Tibial artery (tissue), 4 donors: ENCODE measurements around the gene PPM1L.

Source experiments
- DNase-seq, 2 donors: peaks; one replicate each; pipeline ENCODE4 v3.0.0-alpha.2; 2019
- H3K27ac ChIP-seq, 2 donors: fragments of 200-600 bp; sonication (generic) in 1 of 2; 1 replicate in 1 of 2; 2 replicates in 1 of 2; pipeline ENCODE4 v1.5.1; 2018 to 2019; ENCODE audit warnings: mild to moderate bottlenecking in 1 of 2
- H3K27me3 ChIP-seq, 2 donors: fragments of 200-600 bp; sonication (generic) in 1 of 2; one replicate each; pipeline versions ENCODE4 v1.5.1 to v1.6.0; 2016 to 2019
- H3K36me3 ChIP-seq, 3 donors: fragments of 200-600 bp; sonication (generic) in 2 of 3; one replicate each; pipeline ENCODE4 v1.5.1; 2016 to 2019; ENCODE audit warnings: mild to moderate bottlenecking in 2 of 3
- H3K4me1 ChIP-seq, 4 donors: fragments of 200-600 bp; sonication (generic) in 2 of 4; 1 replicate in 3 of 4; 2 replicates in 1 of 4; pipeline ENCODE4 v1.5.1; 2016 to 2019
- H3K4me3 ChIP-seq, 2 donors: fragments of 200-600 bp; sonication (generic) in 1 of 2; 1 replicate in 1 of 2; 2 replicates in 1 of 2; pipeline ENCODE4 v1.5.1; 2018 to 2019; ENCODE audit warnings: mild to moderate bottlenecking in 2 of 2
- H3K9me3 ChIP-seq, 3 donors: fragments of 200-600 bp; sonication (generic) in 1 of 3; one replicate each; pipeline ENCODE4 v1.5.1; 2016 to 2019
- intact Hi-C: fragments of 100-400 bp; cut with DNase I; formaldehyde crosslinking; loops from one replicate; pipeline ENCODE4 v1.15.0; 2023; ENCODE audit warnings: low total_unique reads
- TF ChIP-seq, protein P1 (sequence below), 2 experiments: fragments of 200-600 bp in 1 of 2; fragments of 450-650 bp in 1 of 2; IDR thresholded peaks; one replicate each; pipeline ENCODE4 v1.5.1; 2017 to 2019; ENCODE audit warnings: antibody characterized with exemption in 2 of 2, mild to moderate bottlenecking in 1 of 2, moderate library complexity in 1 of 2

PPM1L gene

GRCh38 chr3:160768031-160768430 is 12.0 kb downstream of the PPM1L start:
- intact Hi-C loops, result no loop called here
- Histone ChIP-seq H3K4me1 (peaks cover 0 to 9% (median 3%) of the 10 kb centered on the region in 4 donors), H3K27me3 (no peaks in the 10 kb centered on the region), H3K9me3 (no peaks in the 10 kb centered on the region), H3K27ac (no peak overlapping the region), H3K4me3 (no peak overlapping the region), H3K36me3 (no peaks in the 10 kb centered on the region)
- TF ChIP-seq, protein P1, sequence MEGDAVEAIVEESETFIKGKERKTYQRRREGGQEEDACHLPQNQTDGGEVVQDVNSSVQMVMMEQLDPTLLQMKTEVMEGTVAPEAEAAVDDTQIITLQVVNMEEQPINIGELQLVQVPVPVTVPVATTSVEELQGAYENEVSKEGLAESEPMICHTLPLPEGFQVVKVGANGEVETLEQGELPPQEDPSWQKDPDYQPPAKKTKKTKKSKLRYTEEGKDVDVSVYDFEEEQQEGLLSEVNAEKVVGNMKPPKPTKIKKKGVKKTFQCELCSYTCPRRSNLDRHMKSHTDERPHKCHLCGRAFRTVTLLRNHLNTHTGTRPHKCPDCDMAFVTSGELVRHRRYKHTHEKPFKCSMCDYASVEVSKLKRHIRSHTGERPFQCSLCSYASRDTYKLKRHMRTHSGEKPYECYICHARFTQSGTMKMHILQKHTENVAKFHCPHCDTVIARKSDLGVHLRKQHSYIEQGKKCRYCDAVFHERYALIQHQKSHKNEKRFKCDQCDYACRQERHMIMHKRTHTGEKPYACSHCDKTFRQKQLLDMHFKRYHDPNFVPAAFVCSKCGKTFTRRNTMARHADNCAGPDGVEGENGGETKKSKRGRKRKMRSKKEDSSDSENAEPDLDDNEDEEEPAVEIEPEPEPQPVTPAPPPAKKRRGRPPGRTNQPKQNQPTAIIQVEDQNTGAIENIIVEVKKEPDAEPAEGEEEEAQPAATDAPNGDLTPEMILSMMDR (IDR thresholded peaks at IDR 0.05), result no peak
- no peak for DNase-seq

DNA sequence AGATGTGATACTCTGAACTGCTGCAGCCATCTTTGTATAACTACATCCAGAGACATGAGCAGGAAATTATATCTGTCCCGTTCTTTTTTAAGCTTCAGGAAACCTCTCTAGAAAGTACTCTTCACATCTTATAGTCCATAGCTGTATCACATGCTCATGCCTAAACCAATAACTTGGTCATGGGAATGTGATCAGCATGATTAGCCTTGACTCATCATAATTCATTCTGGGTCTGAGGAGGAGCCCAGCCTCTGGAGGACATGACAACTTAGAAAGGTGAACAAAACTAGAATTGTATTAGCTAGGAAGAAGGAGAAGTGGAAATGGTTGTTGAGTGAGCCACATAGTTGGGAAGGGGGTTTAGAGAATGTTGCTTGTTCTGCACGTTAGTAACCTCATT is 12.9 kb downstream of the PPM1L start:
- no peaks in the 10 kb centered on the region for H3K27me3 ChIP-seq
- TF ChIP-seq, protein P1 (IDR thresholded peaks at IDR 0.05), result no peak
- no peak overlapping the region for H3K27ac ChIP-seq
- no peaks in the 10 kb centered on the region for H3K36me3 ChIP-seq
- H3K4me3 ChIP-seq, result no peak overlapping the region
- intact Hi-C loops, result no loop called here
- H3K4me1 ChIP-seq, result peaks cover 0 to 9% (median 3%) of the 10 kb centered on the region in 4 donors
- H3K9me3 ChIP-seq, result no peaks in the 10 kb centered on the region
- no peak for DNase-seq

GRCh38 chr3:160771811-160772459 is 15.9 kb downstream of the PPM1L start:
- no peak overlapping the region for H3K4me3 ChIP-seq
- intact Hi-C loops, result no loop called here
- H3K9me3 ChIP-seq, result no peaks in the 10 kb centered on the region
- DNase-seq, result no peak
- peaks cover 0 to 9% (median 3%) of the 10 kb centered on the region in 4 donors for H3K4me1 ChIP-seq
- TF ChIP-seq, protein P1 (IDR thresholded peaks at IDR 0.05), result no peak
- no peak overlapping the region for H3K27ac ChIP-seq
- no peaks in the 10 kb centered on the region for H3K27me3 ChIP-seq
- no peaks in the 10 kb centered on the region for H3K36me3 ChIP-seq

DNA sequence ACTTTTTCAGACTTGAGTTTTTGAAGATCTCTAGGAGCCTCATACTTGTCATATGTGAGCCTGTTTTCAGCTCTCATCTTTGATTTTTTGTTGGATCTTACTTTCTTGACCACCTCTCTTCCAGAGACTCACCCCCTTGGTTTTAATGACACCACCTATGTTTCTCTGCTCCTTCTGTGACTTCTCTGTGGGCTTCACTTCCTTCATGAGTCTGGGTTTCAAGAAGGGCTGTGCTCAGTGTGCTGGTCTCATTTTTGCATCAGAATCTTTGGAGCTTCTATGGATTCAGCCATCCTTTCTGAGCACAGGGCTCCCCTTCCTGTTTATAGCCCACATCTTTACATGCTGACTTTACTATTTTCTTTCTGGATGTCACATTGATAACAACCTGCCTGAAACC is 17.7 kb downstream of the PPM1L start:
- TF ChIP-seq, protein P1 (IDR thresholded peaks at IDR 0.05), result no peak
- no peak for DNase-seq
- Histone ChIP-seq H3K36me3 (no peaks in the 10 kb centered on the region), H3K4me3 (no peak overlapping the region), H3K9me3 (no peaks in the 10 kb centered on the region), H3K4me1 (peaks cover 0 to 9% (median 3%) of the 10 kb centered on the region in 4 donors), H3K27me3 (no peaks in the 10 kb centered on the region), H3K27ac (no peak overlapping the region)
- intact Hi-C loops, result no loop called here

DNA sequence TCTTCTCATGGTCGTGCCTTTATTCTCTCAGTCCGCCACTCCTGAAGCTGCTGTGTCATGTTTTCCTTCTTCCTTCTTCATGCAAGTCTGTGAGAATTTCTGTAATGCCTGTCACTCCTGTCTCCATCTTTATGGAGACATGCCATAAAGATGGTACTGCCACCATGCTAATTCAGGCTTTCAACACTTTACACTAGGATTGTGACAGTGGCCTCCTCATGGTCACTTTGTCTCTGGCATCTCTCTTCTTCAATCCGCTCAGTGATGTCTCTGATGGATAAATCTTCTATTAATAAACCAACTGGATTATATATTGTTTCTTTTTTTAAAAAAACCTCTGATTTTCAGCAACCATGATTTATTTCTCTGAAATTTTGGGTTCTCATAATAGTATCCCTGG is 18.1 kb downstream of the PPM1L start:
- Histone ChIP-seq H3K4me3 (no peak overlapping the region), H3K9me3 (no peaks in the 10 kb centered on the region), H3K4me1 (peaks cover 0 to 9% (median 3%) of the 10 kb centered on the region in 4 donors), H3K27me3 (no peaks in the 10 kb centered on the region), H3K36me3 (no peaks in the 10 kb centered on the region), H3K27ac (no peak overlapping the region)
- no peak for DNase-seq
- intact Hi-C loops, result no loop called here
- TF ChIP-seq, protein P1 (IDR thresholded peaks at IDR 0.05), result no peak

DNA sequence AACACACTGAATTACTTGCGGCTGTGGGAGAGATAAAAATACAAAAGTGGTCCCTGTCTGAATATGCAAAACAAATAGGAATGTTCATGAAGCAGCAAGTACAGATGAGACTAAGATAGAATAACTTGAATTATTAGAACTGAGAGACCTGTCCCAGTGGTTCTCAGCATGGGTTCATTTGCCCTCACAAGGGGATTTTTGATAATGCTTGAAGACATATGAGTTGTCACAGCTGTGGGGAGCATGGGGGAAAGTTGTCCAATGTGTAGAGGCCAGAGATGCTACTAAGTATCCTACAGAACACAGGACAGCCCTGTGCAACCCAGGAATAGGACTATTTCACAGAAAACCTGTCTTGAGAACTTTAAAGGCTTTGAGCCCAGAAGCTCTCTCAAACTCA is 22.4 kb downstream of the PPM1L start:
- DNase-seq, result no peak
- intact Hi-C loops, result no loop called here
- no peaks in the 10 kb centered on the region for H3K36me3 ChIP-seq
- TF ChIP-seq, protein P1 (IDR thresholded peaks at IDR 0.05), result no peak
- H3K4me1 ChIP-seq, result no peaks in the 10 kb centered on the region
- H3K4me3 ChIP-seq, result no peak overlapping the region
- no peak overlapping the region for H3K27ac ChIP-seq
- no peaks in the 10 kb centered on the region for H3K9me3 ChIP-seq
- H3K27me3 ChIP-seq, result no peaks in the 10 kb centered on the region
